Measurements from ENCODE around the gene SLC22A16. TPM values are rescaled to one million over a fixed set of nuclear protein-coding genes. Genes with fewer than 3 reads are reported as not detected.

SLC22A16 gene
- total RNA-seq, 4 donors from 2014 or later = not detected

GRCh38 chr6:110428153-110428552 lies 48.3 kb downstream of the SLC22A16 start:
- Histone ChIP-seq H3K36me3 (no peaks in the 10 kb centered on the region), H3K9me3 (no peaks in the 10 kb centered on the region), H3K27me3 (no peaks in the 10 kb centered on the region), H3K4me1 (peaks cover 0 to 5% (median 0%) of the 10 kb centered on the region in 4 donors), H3K27ac (no peak overlapping the region), H3K4me3 (no peak overlapping the region)
- intact Hi-C loops (cut with DNase I; ENCODE audit: low total_unique reads) (no loop called here), in situ Hi-C loops (cut with MboI; ENCODE audit: low pct_ligation_motif_present in 1 of 4, low pct_unique_long_range_greater_than_20kb in 1 of 4, low sequenced_read_pairs in 3 of 4) (no loop called here)
- DNase-seq = no peak
- TF ChIP-seq POLR2A (IDR thresholded peaks at IDR 0.05) (no peak), CTCF (IDR thresholded peaks at IDR 0.05) (no peak), EP300 (IDR thresholded peaks at IDR 0.05; ENCODE audit: low read depth) (no peak), POLR2AphosphoS5 (IDR thresholded peaks at IDR 0.05) (no peak)
- 92 to 100% methylated on average over 1 to 2 of the region's 2 CpGs for WGBS, 2 donors (ENCODE audit: low coverage in 1 of 2)

GRCh38 chr6:110425816-110426215 lies 50.6 kb downstream of the SLC22A16 start:
- DNase-seq = no peak
- TF ChIP-seq POLR2AphosphoS5 (IDR thresholded peaks at IDR 0.05) = no peak
- TF ChIP-seq EP300 (IDR thresholded peaks at IDR 0.05; ENCODE audit: low read depth) = no peak
- TF ChIP-seq CTCF (IDR thresholded peaks at IDR 0.05) = no peak
- TF ChIP-seq POLR2A (IDR thresholded peaks at IDR 0.05) = no peak
- H3K4me3 ChIP-seq = no peak overlapping the region
- H3K4me1 ChIP-seq = peaks cover 0 to 5% (median 0%) of the 10 kb centered on the region in 4 donors
- no peaks in the 10 kb centered on the region for H3K27me3 ChIP-seq
- 24 to 37% methylated on average over 5 of the region's 5 CpGs for WGBS, 2 donors (ENCODE audit: low coverage in 1 of 2)
- peaks cover 0 to 3% of the 10 kb centered on the region in 2 donors for H3K9me3 ChIP-seq
- H3K27ac ChIP-seq = no peak overlapping the region
- in situ Hi-C loops (cut with MboI; ENCODE audit: low pct_ligation_motif_present in 1 of 4, low pct_unique_long_range_greater_than_20kb in 1 of 4, low sequenced_read_pairs in 3 of 4) (no loop called here), intact Hi-C loops (cut with DNase I; ENCODE audit: low total_unique reads) (no loop called here)
- H3K36me3 ChIP-seq = no peaks in the 10 kb centered on the region

GRCh38 chr6:110422444-110422822 lies 54.0 kb downstream of the SLC22A16 start:
- Histone ChIP-seq H3K9me3 (peaks cover 0 to 3% of the 10 kb centered on the region in 2 donors), H3K36me3 (no peaks in the 10 kb centered on the region), H3K27me3 (no peaks in the 10 kb centered on the region), H3K4me1 (peaks cover 0 to 17% (median 5%) of the 10 kb centered on the region in 4 donors), H3K4me3 (no peak overlapping the region), H3K27ac (no peak overlapping the region)
- intact Hi-C loops (cut with DNase I; ENCODE audit: low total_unique reads) = loop anchor here (1.0 kb wide), 1 partner anchor 43 kb away; no protein-coding TSS in a partner anchor
- in situ Hi-C loops (cut with MboI; ENCODE audit: low pct_ligation_motif_present in 1 of 4, low pct_unique_long_range_greater_than_20kb in 1 of 4, low sequenced_read_pairs in 3 of 4) = no loop called here
- no peak for TF ChIP-seq POLR2AphosphoS5 (IDR thresholded peaks at IDR 0.05)
- TF ChIP-seq CTCF (IDR thresholded peaks at IDR 0.05) = no peak
- no peak for DNase-seq

GRCh38 chr6:110421749-110422443 lies 54.5 kb downstream of the SLC22A16 start:
- DNase-seq = no peak
- in situ Hi-C loops (cut with MboI; ENCODE audit: low pct_ligation_motif_present in 1 of 4, low pct_unique_long_range_greater_than_20kb in 1 of 4, low sequenced_read_pairs in 3 of 4) (no loop called here), intact Hi-C loops (cut with DNase I; ENCODE audit: low total_unique reads) (loop anchor here (1.0 kb wide), 1 partner anchor 43 kb away; no protein-coding TSS in a partner anchor)
- no peak overlapping the region for H3K4me3 ChIP-seq
- H3K36me3 ChIP-seq = no peaks in the 10 kb centered on the region
- H3K27me3 ChIP-seq = no peaks in the 10 kb centered on the region
- no peak overlapping the region for H3K27ac ChIP-seq
- TF ChIP-seq POLR2A (IDR thresholded peaks at IDR 0.05) (no peak), POLR2AphosphoS5 (IDR thresholded peaks at IDR 0.05) (no peak), EP300 (IDR thresholded peaks at IDR 0.05; ENCODE audit: low read depth) (no peak), CTCF (IDR thresholded peaks at IDR 0.05) (no peak)
- H3K4me1 ChIP-seq = peaks cover 0 to 17% (median 5%) of the 10 kb centered on the region in 4 donors
- WGBS, 2 donors (ENCODE audit: low coverage in 1 of 2) = 57 to 100% methylated on average over 3 to 4 of the region's 4 CpGs
- H3K9me3 ChIP-seq = peaks cover 0 to 3% of the 10 kb centered on the region in 2 donors
